ENCODE measurements around the gene CDC42. TPM values are rescaled to one million over a fixed set of nuclear protein-coding genes. Genes with fewer than 3 reads are reported as not detected.

CDC42 gene
- total RNA-seq, 6 experiments from 2014 or later: 74.4 to 128 (median 95.9) TPM

- Histone ChIP-seq H3K9me3 (no peaks in the 10 kb centered on the region), H3K27me3 (no peaks in the 10 kb centered on the region), H3K36me3 (no peaks in the 10 kb centered on the region), H3K4me3 (no peak overlapping the region), H3K27ac (no peak overlapping the region), H3K4me1 (peaks cover 0 to 38% (median 18%) of the 10 kb centered on the region in 4 donors)
- 10% methylated on average over 1 of the region's 2 CpGs for WGBS (ENCODE audit: insufficient coverage, low coverage, low lambda C conversion rate, missing lambda C conversion rate)
- no peak for DNase-seq
- intact Hi-C loops (cut with DNase I): no loop called here
- TF ChIP-seq CTCF (IDR thresholded peaks at IDR 0.05) (no peak), POLR2A (IDR thresholded peaks at IDR 0.05) (no peak)
- no peak for ATAC-seq
These were observed 4.4 kb downstream of the CDC42 start for GRCh38 chr1:22056936-22057335.

GRCh38 chr1:22057861-22058260 is 5.4 kb downstream of the CDC42 start:
- Histone ChIP-seq H3K4me3 (no peak overlapping the region), H3K27me3 (no peaks in the 10 kb centered on the region), H3K9me3 (no peaks in the 10 kb centered on the region), H3K4me1 (peaks cover 0 to 46% (median 21%) of the 10 kb centered on the region in 4 donors), H3K27ac (no peak overlapping the region), H3K36me3 (no peaks in the 10 kb centered on the region)
- intact Hi-C loops (cut with DNase I): no loop called here
- WGBS (ENCODE audit: insufficient coverage, low coverage, low lambda C conversion rate, missing lambda C conversion rate): 82% methylated on average over 3 of the region's 10 CpGs
- TF ChIP-seq CTCF (IDR thresholded peaks at IDR 0.05) (no peak), POLR2A (IDR thresholded peaks at IDR 0.05) (no peak)
- DNase-seq: no peak
- ATAC-seq: no peak

- H3K27me3 ChIP-seq: no peaks in the 10 kb centered on the region
- H3K9me3 ChIP-seq: no peaks in the 10 kb centered on the region
- ATAC-seq: no peak
- TF ChIP-seq CTCF (IDR thresholded peaks at IDR 0.05): no peak
- no peak overlapping the region for H3K27ac ChIP-seq
- peaks cover 0 to 29% (median 8%) of the 10 kb centered on the region in 4 donors for H3K4me1 ChIP-seq
- no peak for DNase-seq
- WGBS (ENCODE audit: insufficient coverage, low coverage, low lambda C conversion rate, missing lambda C conversion rate): 84% methylated on average over 10 of the region's 12 CpGs
- intact Hi-C loops (cut with DNase I): no loop called here
- H3K36me3 ChIP-seq: no peaks in the 10 kb centered on the region
- no peak overlapping the region for H3K4me3 ChIP-seq
These were observed 12.4 kb downstream of the CDC42 start for GRCh38 chr1:22064751-22065402.

GRCh38 chr1:22071511-22071910 is 19.0 kb downstream of the CDC42 start:
- TF ChIP-seq CTCF (IDR thresholded peaks at IDR 0.05) (no peak), POLR2A (IDR thresholded peaks at IDR 0.05) (no peak)
- no peak overlapping the region for H3K27ac ChIP-seq
- H3K4me3 ChIP-seq: no peak overlapping the region
- WGBS (ENCODE audit: insufficient coverage, low coverage, low lambda C conversion rate, missing lambda C conversion rate): 54% methylated on average over 2 of the region's 2 CpGs
- H3K4me1 ChIP-seq: peaks cover 0 to 40% (median 5%) of the 10 kb centered on the region in 4 donors
- no peaks in the 10 kb centered on the region for H3K9me3 ChIP-seq
- H3K27me3 ChIP-seq: no peaks in the 10 kb centered on the region
- ATAC-seq: peak in 3 of 4 donors; percentile 30 to 40 (median 31)
- intact Hi-C loops (cut with DNase I): no loop called here
- no peak for DNase-seq
- no peaks in the 10 kb centered on the region for H3K36me3 ChIP-seq
